Common myeloid progenitor, CD34-positive (primary cell): ENCODE measurements around the gene CASKIN1.

ENCODE experiments used
- CTCF ChIA-PET: fragments of 350-600 bp; sonication (Branson Sonifier 250); formaldehyde crosslinking; loops from one replicate; lab custom pipeline; 2021; ENCODE audit warnings: antibody characterized with exemption; lab: Charles Lee
- POLR2A ChIA-PET: fragments of 350-600 bp; sonication (Branson Sonifier 250); formaldehyde crosslinking; loops from one replicate; lab custom pipeline; 2021; ENCODE audit warnings: antibody characterized with exemption; lab: Charles Lee
- DNase-seq, 3 donors: peaks; one replicate each; pipeline versions ENCODE4 v3.0.0 to v3.0.0-alpha.2; 2013
- H3K27ac ChIP-seq, 2 experiments: 1 replicate in 1 of 2; 2 replicates in 1 of 2; pipeline ENCODE4 v1.7.0; 2013; ENCODE audit warnings: inconsistent platforms in 2 of 2, low read length in 2 of 2, mild to moderate bottlenecking in 2 of 2, low read depth in 1 of 2, moderate library complexity in 1 of 2; ENCODE audit not compliant: severe bottlenecking in 2 of 2, insufficient read depth in 1 of 2, poor library complexity in 1 of 2
- H3K27me3 ChIP-seq, 5 experiments: replicated peaks in 2 of 5; 1 replicate in 3 of 5; 2 replicates in 2 of 5; pipeline versions ENCODE4 v1.6.1 to v1.7.0; 2013; ENCODE audit warnings: low read length in 4 of 5, mild to moderate bottlenecking in 2 of 5, moderate library complexity in 2 of 5, inconsistent platforms in 1 of 5; ENCODE audit not compliant: insufficient read depth in 5 of 5, control insufficient read depth in 4 of 5
- H3K36me3 ChIP-seq, 4 experiments: 1 replicate in 2 of 4; 2 replicates in 2 of 4; pipeline versions ENCODE4 v1.6.1 to v1.7.0; 2013; ENCODE audit warnings: low read length in 3 of 4, control low read depth in 1 of 4, mild to moderate bottlenecking in 1 of 4; ENCODE audit not compliant: control insufficient read depth in 4 of 4, insufficient read depth in 4 of 4
- H3K4me1 ChIP-seq, 4 experiments: 1 replicate in 3 of 4; 2 replicates in 1 of 4; pipeline versions ENCODE4 v1.6.1 to v1.7.1; 2013; ENCODE audit warnings: low read length in 3 of 4, mild to moderate bottlenecking in 3 of 4, control low read depth in 1 of 4, inconsistent platforms in 1 of 4, moderate library complexity in 1 of 4; ENCODE audit not compliant: control insufficient read depth in 4 of 4, insufficient read depth in 4 of 4; ENCODE audit errors: control extremely low read depth in 1 of 4
- H3K4me3 ChIP-seq, 7 experiments: 1 replicate in 4 of 7; 2 replicates in 3 of 7; pipeline versions ENCODE4 v1.5.1 to v1.7.0; 2013; ENCODE audit warnings: mild to moderate bottlenecking in 7 of 7, low read length in 6 of 7, moderate library complexity in 6 of 7, inconsistent platforms in 2 of 7, low read depth in 2 of 7, control low read depth in 1 of 7; ENCODE audit not compliant: insufficient read depth in 4 of 7, control insufficient read depth in 1 of 7; ENCODE audit errors: extremely low read depth in 1 of 7
- H3K9me3 ChIP-seq, 5 experiments: 1 replicate in 4 of 5; 2 replicates in 1 of 5; pipeline versions ENCODE4 v1.6.1 to v1.7.1; 2013; ENCODE audit warnings: low read length in 4 of 5, mild to moderate bottlenecking in 2 of 5, inconsistent platforms in 1 of 5, low read depth in 1 of 5, moderate library complexity in 1 of 5; ENCODE audit not compliant: control insufficient read depth in 4 of 5, insufficient read depth in 2 of 5; ENCODE audit errors: control extremely low read depth in 1 of 5
- WGBS: methylation state at CpG from one replicate; pipeline ENCODE4 v1.1.5; 2013; ENCODE audit not compliant: insufficient coverage; 5-methylcytosine and 5-hydroxymethylcytosine counted together

CASKIN1 gene

DNA sequence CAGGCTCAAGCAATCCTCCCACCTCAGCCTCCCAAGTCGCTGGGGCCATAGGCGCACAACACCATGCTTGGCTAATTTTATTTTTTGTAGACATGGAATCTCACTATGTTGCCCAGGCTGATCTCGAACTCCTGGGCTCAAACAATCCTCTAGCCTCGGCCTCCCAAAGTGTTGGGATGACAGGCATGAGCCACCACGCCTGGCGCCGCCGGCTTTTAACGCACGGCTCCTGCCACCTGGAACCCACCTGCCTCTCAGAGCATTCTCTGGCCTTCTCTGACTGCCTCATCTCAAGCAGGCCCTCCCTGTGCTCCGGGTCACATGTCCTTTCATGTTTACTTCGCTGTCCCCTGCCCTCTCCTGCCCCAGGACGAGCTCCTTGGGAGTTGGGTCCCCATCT lies 10.3 kb downstream of the CASKIN1 start:
- H3K27ac ChIP-seq = no peak overlapping the region
- H3K4me3 ChIP-seq = no peak overlapping the region
- no peaks in the 10 kb centered on the region for H3K9me3 ChIP-seq
- no peaks in the 10 kb centered on the region for H3K27me3 ChIP-seq
- POLR2A ChIA-PET = no interaction called here
- H3K36me3 ChIP-seq = no peaks in the 10 kb centered on the region
- no peak for DNase-seq
- H3K4me1 ChIP-seq = no peaks in the 10 kb centered on the region
- WGBS = 94% methylated on average over 13 of the region's 13 CpGs
- CTCF ChIA-PET = interaction anchor here (1.9 kb wide), 1 partner anchor 8 kb away, joined by 5 read pairs; no protein-coding TSS in a partner anchor

DNA sequence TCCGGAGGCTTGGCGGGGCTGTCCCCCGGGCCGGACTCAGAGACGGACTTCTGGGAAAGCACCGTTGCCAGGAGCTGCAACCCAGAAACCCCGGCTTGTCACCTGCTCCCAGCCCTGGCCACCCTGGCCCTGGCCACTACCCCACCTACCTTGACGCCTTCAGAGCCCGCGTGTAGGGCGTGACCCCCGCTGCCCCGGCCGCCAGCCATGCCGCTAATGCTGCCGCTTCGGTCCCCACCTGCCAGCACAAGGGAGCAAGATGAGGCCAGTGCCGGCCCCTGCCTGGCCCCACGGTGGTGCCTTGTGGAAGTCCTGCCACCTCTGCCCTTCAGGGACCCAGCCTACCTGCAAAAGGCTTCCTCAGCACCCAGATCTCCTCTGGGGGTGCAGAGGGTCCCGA lies 11.4 kb downstream of the CASKIN1 start:
- ChIA-PET POLR2A (no interaction called here), CTCF (interaction anchor here (1.9 kb wide), 1 partner anchor 9 kb away, joined by 5 read pairs; no protein-coding TSS in a partner anchor)
- no peaks in the 10 kb centered on the region for H3K36me3 ChIP-seq
- 89% methylated on average over 20 of the region's 20 CpGs for WGBS
- no peaks in the 10 kb centered on the region for H3K4me1 ChIP-seq
- no peaks in the 10 kb centered on the region for H3K27me3 ChIP-seq
- no peaks in the 10 kb centered on the region for H3K9me3 ChIP-seq
- no peak overlapping the region for H3K4me3 ChIP-seq
- no peak for DNase-seq
- no peak overlapping the region for H3K27ac ChIP-seq

DNA sequence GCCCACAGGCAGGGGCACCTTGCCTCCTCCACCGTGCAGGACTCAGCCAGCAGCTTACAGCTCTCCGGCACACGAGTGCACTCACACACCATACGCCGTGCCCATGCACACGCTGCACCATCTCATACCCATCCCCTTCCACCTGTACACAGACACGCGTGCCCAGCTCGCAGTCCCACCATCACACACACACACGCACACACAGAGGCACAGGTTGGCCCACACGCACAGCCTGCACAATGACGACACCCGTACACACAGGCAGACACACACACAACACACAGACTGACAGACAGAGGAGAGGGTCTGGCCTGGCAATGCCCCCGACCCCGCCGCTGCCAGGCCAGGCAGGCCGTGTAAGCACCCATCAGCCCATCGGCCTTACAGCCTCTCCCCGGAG lies 12.1 kb downstream of the CASKIN1 start:
- Histone ChIP-seq H3K9me3 (no peaks in the 10 kb centered on the region), H3K4me1 (no peaks in the 10 kb centered on the region), H3K27me3 (peaks cover 0 to 5% (median 0%) of the 10 kb centered on the region in 5 experiments), H3K27ac (no peak overlapping the region), H3K36me3 (no peaks in the 10 kb centered on the region), H3K4me3 (no peak overlapping the region)
- no peak for DNase-seq
- WGBS = 92% methylated on average over 8 of the region's 19 CpGs
- ChIA-PET POLR2A (no interaction called here), CTCF (interaction anchor here (2.1 kb wide), 1 partner anchor 10 kb away, joined by 5 read pairs; no protein-coding TSS in a partner anchor)

- Histone ChIP-seq H3K4me3 (no peak overlapping the region), H3K27me3 (peaks cover 0 to 7% (median 0%) of the 10 kb centered on the region in 5 experiments), H3K9me3 (no peaks in the 10 kb centered on the region), H3K36me3 (no peaks in the 10 kb centered on the region), H3K27ac (no peak overlapping the region), H3K4me1 (no peaks in the 10 kb centered on the region)
- DNase-seq = no peak
- POLR2A ChIA-PET = interaction anchor here (1.7 kb wide), 1 partner anchor 29 kb away, joined by 4 read pairs; the partner anchor contains the start of gene TRAF7
- WGBS = 94% methylated on average over 23 of the region's 30 CpGs
- CTCF ChIA-PET = interaction anchor here (2.1 kb wide), 1 partner anchor 10 kb away, joined by 5 read pairs; no protein-coding TSS in a partner anchor
These were observed 12.7 kb downstream of the CASKIN1 start for GRCh38 chr16:2183671-2184070.

DNA sequence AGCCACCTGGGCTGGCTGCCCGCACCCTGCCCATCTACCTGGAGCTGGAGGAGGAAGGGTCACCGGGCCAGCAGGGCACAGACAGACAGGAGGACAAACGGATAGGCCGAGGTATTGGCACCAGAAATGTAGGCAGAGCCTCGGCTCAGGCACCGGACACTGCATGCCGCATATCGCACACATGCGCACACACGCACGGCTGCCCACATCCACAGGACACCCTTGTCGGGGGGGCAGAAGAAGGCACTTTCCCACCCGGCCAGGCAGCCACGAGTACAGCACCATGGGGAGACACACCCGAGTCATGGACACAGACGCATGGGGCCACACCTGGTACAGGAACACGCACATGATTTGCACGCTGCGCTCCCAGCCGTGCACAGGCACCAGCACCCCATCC lies 14.5 kb downstream of the CASKIN1 start:
- POLR2A ChIA-PET = interaction anchor here (1.7 kb wide), 1 partner anchor 27 kb away, joined by 4 read pairs; the partner anchor contains the start of gene TRAF7
- Histone ChIP-seq H3K4me3 (no peak overlapping the region), H3K9me3 (no peaks in the 10 kb centered on the region), H3K36me3 (peaks cover 0 to 13% (median 5%) of the 10 kb centered on the region in 4 experiments), H3K27me3 (peaks cover 0 to 13% (median 0%) of the 10 kb centered on the region in 5 experiments), H3K27ac (no peak overlapping the region), H3K4me1 (no peaks in the 10 kb centered on the region)
- CTCF ChIA-PET = no interaction called here
- DNase-seq = no peak
- WGBS = 98% methylated on average over 20 of the region's 20 CpGs

DNA sequence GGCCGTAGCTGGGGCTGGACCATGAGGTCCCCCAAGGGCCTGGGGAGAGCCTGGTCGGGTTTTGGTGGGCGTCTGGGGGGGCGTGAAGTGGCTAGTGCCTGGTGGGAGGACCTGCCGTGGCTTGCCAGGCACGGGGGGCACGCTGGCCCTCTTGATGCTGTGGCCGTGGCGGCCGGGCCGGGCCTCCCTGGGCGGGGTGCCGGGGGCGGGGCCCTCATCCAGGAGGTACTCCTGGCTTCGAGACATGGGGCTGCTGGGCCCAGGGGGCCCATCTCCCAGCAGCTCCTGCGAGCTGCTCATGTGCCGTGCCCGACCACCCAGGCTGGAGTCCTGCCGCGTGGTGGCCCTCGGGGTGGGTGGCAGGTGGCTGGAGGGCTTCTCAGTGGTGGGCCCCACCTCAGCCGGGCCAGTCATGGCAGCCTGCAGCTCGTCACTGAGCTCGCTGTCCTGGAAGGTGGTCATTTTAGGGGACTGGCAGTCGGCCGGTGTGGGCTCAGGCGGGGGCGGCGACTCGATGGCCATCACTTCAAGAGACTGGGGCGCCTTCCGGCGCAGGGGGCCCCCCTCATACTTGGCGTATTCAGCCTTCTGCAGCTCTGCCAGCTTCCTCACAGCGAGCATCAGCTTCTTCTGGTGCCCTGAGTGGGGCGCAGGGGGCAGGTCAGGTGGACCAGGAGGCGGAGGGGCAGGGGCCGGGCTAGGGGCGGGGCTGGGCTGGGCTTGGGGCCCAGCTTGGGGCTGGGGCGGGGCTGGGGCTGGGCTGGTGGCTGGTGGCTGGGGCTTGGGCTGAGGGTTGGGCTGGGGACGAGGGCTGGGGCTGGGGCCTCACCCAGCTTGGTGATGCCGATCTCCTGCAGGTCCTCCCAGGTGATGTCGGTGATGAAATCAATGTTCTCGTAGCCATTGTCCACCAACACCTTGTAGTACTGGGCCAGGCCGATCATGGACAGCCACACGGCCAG lies 15.2 kb downstream of the CASKIN1 start:
- peaks cover 0 to 20% (median 10%) of the 10 kb centered on the region in 4 experiments for H3K36me3 ChIP-seq
- no peaks in the 10 kb centered on the region for H3K9me3 ChIP-seq
- CTCF ChIA-PET = interaction anchor here (0.8 kb wide), 1 partner anchor 70 kb away, joined by 3 read pairs; the partner anchor contains the start of gene ECI1
- POLR2A ChIA-PET = no interaction called here
- DNase-seq = no peak
- peaks cover 0 to 13% (median 0%) of the 10 kb centered on the region in 5 experiments for H3K27me3 ChIP-seq
- WGBS = 91% methylated on average over 31 of the region's 46 CpGs
- H3K4me3 ChIP-seq = no peak overlapping the region
- H3K4me1 ChIP-seq = no peaks in the 10 kb centered on the region
- H3K27ac ChIP-seq = no peak overlapping the region

DNA sequence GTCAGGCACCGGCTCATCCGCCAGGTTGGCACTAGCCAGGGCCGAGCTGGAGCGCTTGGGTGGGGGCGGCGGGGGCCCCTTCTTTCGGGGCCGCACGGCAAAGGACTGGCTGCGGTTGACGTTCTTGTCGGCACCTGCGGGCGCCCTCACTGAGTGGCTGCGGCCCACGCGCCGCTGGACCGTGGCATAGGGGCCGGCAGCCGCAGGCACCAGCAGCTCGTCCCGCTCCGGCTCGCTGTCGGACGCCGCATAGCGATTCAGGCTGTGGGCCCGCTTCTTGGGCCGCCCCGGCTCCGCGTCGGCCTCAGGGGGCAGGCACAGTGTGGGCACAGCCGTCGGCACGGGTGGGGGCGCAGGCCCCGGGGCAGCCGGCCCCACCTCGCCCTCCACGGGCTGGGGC lies 15.9 kb downstream of the CASKIN1 start:
- DNase-seq = no peak
- Histone ChIP-seq H3K4me1 (no peaks in the 10 kb centered on the region), H3K9me3 (no peaks in the 10 kb centered on the region), H3K4me3 (no peak overlapping the region), H3K27ac (no peak overlapping the region), H3K36me3 (peaks cover 0 to 28% (median 16%) of the 10 kb centered on the region in 4 experiments), H3K27me3 (peaks cover 0 to 13% (median 0%) of the 10 kb centered on the region in 5 experiments)
- ChIA-PET CTCF (no interaction called here), POLR2A (no interaction called here)
- WGBS = 97% methylated on average over 36 of the region's 43 CpGs
